ENCODE results near the gene LRRC4B. TPM values are rescaled to one million over a fixed set of nuclear protein-coding genes. Genes with fewer than 3 reads are reported as not detected.

The LRRC4B gene
- total RNA-seq, 1 experiment from 2014 or later = 3.8 TPM

GRCh38 chr19:50601407-50602088 lies 33.3 kb upstream of the LRRC4B start:
- Histone ChIP-seq H3K14ac (ENCODE audit: insufficient read depth, low read length) (no peak overlapping the region), H3K79me1 (ENCODE audit: insufficient read depth, low read depth, low read length, poor library complexity, severe bottlenecking) (no peaks in the 10 kb centered on the region), H4K20me1 (ENCODE audit: control insufficient read depth, insufficient read depth, insufficient read length) (no peaks in the 10 kb centered on the region), H2BK5ac (ENCODE audit: insufficient read length, low read length) (no peak overlapping the region), H3K56ac (ENCODE audit: insufficient read length, low read depth, low read length) (no peak overlapping the region), H2BK15ac (ENCODE audit: low read depth, low read length) (no peak overlapping the region), H3K23ac (ENCODE audit: insufficient read length, low read depth, low read length) (no peak overlapping the region), H3K27me3 (ENCODE audit: insufficient read depth, low read length) (no peaks in the 10 kb centered on the region; the same call in 1 of the 2 replicates), H3K23me2 (ENCODE audit: insufficient read length, low read depth, low read length, poor library complexity, severe bottlenecking) (no peaks in the 10 kb centered on the region), H2BK120ac (ENCODE audit: low read depth, low read length, poor library complexity, severe bottlenecking) (no peak overlapping the region), H3K4me2 (ENCODE audit: insufficient read depth, insufficient read length, low read length) (no peak overlapping the region), H3K27ac (ENCODE audit: insufficient read length, low read depth, low read length) (no peak overlapping the region), H3T11ph (ENCODE audit: low read length) (no peak overlapping the region), H4K91ac (ENCODE audit: insufficient read length, low read depth, low read length) (no peak overlapping the region), H3K9ac (ENCODE audit: extremely low read depth, insufficient read length, low read length) (no peak overlapping the region), H4K5ac (ENCODE audit: insufficient read length, low read depth, low read length) (no peak overlapping the region), H3K79me2 (ENCODE audit: insufficient read depth, low read length) (no peaks in the 10 kb centered on the region), H2AK5ac (ENCODE audit: insufficient read length, low read length) (no peak overlapping the region), H3K4me1 (ENCODE audit: insufficient read depth, low read length) (no peaks in the 10 kb centered on the region), H2BK12ac (ENCODE audit: insufficient read length, low read depth, low read length) (no peak overlapping the region), H3K4ac (ENCODE audit: low read depth, low read length) (no peak overlapping the region), H3K9me3 (ENCODE audit: control insufficient read depth, low read depth, low read length) (no peaks in the 10 kb centered on the region), H2BK20ac (ENCODE audit: low read depth, low read length, poor library complexity, severe bottlenecking) (no peak overlapping the region), H3K18ac (ENCODE audit: insufficient read length, low read depth, low read length) (no peak overlapping the region), H2AFZ (ENCODE audit: low read length) (no peak overlapping the region), H4K8ac (replicated peaks; ENCODE audit: insufficient read length, low read depth, low read length) (no peak overlapping the region)
- H3K4me3 Mint-ChIP-seq = no peak overlapping the region
- no peak for TF ChIP-seq CTCF (conservative IDR thresholded peaks at IDR 0.05)
- DNase-seq = no peak
- H3K36me3 Mint-ChIP-seq (ENCODE audit: insufficient read depth in 1 of 3, low read depth in 3 of 3) = peaks cover 4 to 8% (median 7%) of the 10 kb centered on the region in 3 experiments; a peak in 5 of 7 replicates
- H3K4me1 Mint-ChIP-seq = peaks cover 0 to 5% of the 10 kb centered on the region in 2 experiments; a peak in 1 of 4 replicates
- H3K27me3 Mint-ChIP-seq (ENCODE audit: low read depth) = peaks cover 44% of the 10 kb centered on the region
- peaks cover 16 to 17% of the 10 kb centered on the region in 2 experiments for H3K9me3 Mint-ChIP-seq
- no peak overlapping the region for H3K27ac Mint-ChIP-seq
- no CpG with 5 or more reads among the region's 11 CpGs for WGBS (ENCODE audit: extremely low coverage, insufficient read length, low lambda C conversion rate)
